SU-DHL-6 (cell line): ENCODE results near the gene VTI1A.

Experiments used
- EZH2phosphoT487 ChIP-seq: fragments of 200-600 bp; sonication (generic), shearing (Covaris generic); conservative IDR thresholded peaks from 2 replicates; pipeline ENCODE4 v1.6.1; 2018; ENCODE audit warnings: mild to moderate bottlenecking, antibody characterized with exemption, low read length, moderate library complexity, mixed read lengths
- TF ChIP-seq, protein P1 (sequence below): fragments of 200-600 bp; sonication (generic); IDR thresholded peaks from one replicate; pipeline ENCODE4 v1.5.1; 2017; ENCODE audit warnings: antibody characterized with exemption, mild to moderate bottlenecking, low read length, moderate library complexity; ENCODE audit not compliant: insufficient read depth, poor library complexity, severe bottlenecking

DNA sequence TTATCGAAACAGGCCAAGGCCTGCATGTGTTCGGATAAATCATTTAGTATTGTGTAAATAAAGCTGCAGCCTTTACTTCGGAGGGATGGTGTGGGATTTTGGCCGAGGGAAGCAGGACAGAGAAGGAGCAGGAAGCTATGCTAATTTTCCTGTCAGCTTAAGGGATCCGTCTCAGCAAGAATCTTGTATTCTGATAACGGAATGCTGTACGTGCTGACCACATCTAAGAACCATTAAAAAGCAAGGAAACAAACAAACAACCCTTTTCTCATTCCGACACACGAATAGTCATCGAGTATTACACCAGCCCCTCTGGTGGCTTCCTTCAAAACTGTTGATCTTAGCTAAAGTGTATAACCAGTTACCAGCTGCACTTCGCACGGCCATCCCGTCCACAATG, 369.9 kb downstream of the VTI1A start:
- TF ChIP-seq, protein P1, sequence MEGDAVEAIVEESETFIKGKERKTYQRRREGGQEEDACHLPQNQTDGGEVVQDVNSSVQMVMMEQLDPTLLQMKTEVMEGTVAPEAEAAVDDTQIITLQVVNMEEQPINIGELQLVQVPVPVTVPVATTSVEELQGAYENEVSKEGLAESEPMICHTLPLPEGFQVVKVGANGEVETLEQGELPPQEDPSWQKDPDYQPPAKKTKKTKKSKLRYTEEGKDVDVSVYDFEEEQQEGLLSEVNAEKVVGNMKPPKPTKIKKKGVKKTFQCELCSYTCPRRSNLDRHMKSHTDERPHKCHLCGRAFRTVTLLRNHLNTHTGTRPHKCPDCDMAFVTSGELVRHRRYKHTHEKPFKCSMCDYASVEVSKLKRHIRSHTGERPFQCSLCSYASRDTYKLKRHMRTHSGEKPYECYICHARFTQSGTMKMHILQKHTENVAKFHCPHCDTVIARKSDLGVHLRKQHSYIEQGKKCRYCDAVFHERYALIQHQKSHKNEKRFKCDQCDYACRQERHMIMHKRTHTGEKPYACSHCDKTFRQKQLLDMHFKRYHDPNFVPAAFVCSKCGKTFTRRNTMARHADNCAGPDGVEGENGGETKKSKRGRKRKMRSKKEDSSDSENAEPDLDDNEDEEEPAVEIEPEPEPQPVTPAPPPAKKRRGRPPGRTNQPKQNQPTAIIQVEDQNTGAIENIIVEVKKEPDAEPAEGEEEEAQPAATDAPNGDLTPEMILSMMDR, result no peak
- TF ChIP-seq EZH2phosphoT487, result no peak
